Measurements from ENCODE around the gene B4GALT3.
A peak's percentile ranks its signal among the peaks of the same experiment; 100 is the strongest.

B4GALT3 gene

GRCh38 chr1:161153176-161153575 is 24.1 kb downstream of the B4GALT3 start:
- peak overlapping the region in 1 of 2 donors; percentile 87 for H3K9ac ChIP-seq (ENCODE audit: low read depth in 1 of 2, low read length in 2 of 2)
- no peaks in the 10 kb centered on the region for H3K9me3 ChIP-seq (ENCODE audit: control insufficient read depth in 2 of 2, low read length in 2 of 2)
- peaks cover 5 to 13% of the 10 kb centered on the region in 2 donors for H3K36me3 ChIP-seq (ENCODE audit: control insufficient read depth in 2 of 2, insufficient read depth in 2 of 2, low read length in 2 of 2)
- H3K27ac ChIP-seq (ENCODE audit: low read depth in 2 of 2, low read length in 2 of 2): peak overlapping the region in 1 of 2 donors; percentile 97
- H3K27me3 ChIP-seq (ENCODE audit: control insufficient read depth in 2 of 2, insufficient read depth in 2 of 2, low read length in 2 of 2): no peaks in the 10 kb centered on the region
- peak overlapping the region; percentile 91 to 100 for H3K4me3 ChIP-seq (ENCODE audit: low read length in 2 of 2)
- peaks cover 0 to 3% of the 10 kb centered on the region in 2 donors for H3K4me1 ChIP-seq (ENCODE audit: control insufficient read depth in 2 of 2, insufficient read depth in 2 of 2, low read length in 2 of 2)

GRCh38 chr1:161145832-161146231 is 31.5 kb downstream of the B4GALT3 start:
- no peak overlapping the region for H3K4me3 ChIP-seq (ENCODE audit: low read length in 2 of 2)
- H3K36me3 ChIP-seq (ENCODE audit: control insufficient read depth in 2 of 2, insufficient read depth in 2 of 2, low read length in 2 of 2): no peaks in the 10 kb centered on the region

GRCh38 chr1:161140755-161141400 is 36.4 kb downstream of the B4GALT3 start:
- no peaks in the 10 kb centered on the region for H3K27me3 ChIP-seq (ENCODE audit: control insufficient read depth in 2 of 2, insufficient read depth in 2 of 2, low read length in 2 of 2)
- H3K36me3 ChIP-seq (ENCODE audit: control insufficient read depth in 2 of 2, insufficient read depth in 2 of 2, low read length in 2 of 2): no peaks in the 10 kb centered on the region
- H3K4me1 ChIP-seq (ENCODE audit: control insufficient read depth in 2 of 2, insufficient read depth in 2 of 2, low read length in 2 of 2): no peaks in the 10 kb centered on the region
- no peaks in the 10 kb centered on the region for H3K9me3 ChIP-seq (ENCODE audit: control insufficient read depth in 2 of 2, low read length in 2 of 2)
- H3K9ac ChIP-seq (ENCODE audit: low read depth in 1 of 2, low read length in 2 of 2): no peak overlapping the region
- H3K27ac ChIP-seq (ENCODE audit: low read depth in 2 of 2, low read length in 2 of 2): no peak overlapping the region
- no peak overlapping the region for H3K4me3 ChIP-seq (ENCODE audit: low read length in 2 of 2)

More at GRCh38 chr1:161145832-161146231, 31.5 kb downstream of the B4GALT3 start:
- H3K27me3 ChIP-seq (ENCODE audit: control insufficient read depth in 2 of 2, insufficient read depth in 2 of 2, low read length in 2 of 2): no peaks in the 10 kb centered on the region
- H3K9me3 ChIP-seq (ENCODE audit: control insufficient read depth in 2 of 2, low read length in 2 of 2): no peaks in the 10 kb centered on the region
- no peak overlapping the region for H3K27ac ChIP-seq (ENCODE audit: low read depth in 2 of 2, low read length in 2 of 2)
- no peaks in the 10 kb centered on the region for H3K4me1 ChIP-seq (ENCODE audit: control insufficient read depth in 2 of 2, insufficient read depth in 2 of 2, low read length in 2 of 2)
- no peak overlapping the region for H3K9ac ChIP-seq (ENCODE audit: low read depth in 1 of 2, low read length in 2 of 2)

- no peak overlapping the region for H3K4me3 ChIP-seq (ENCODE audit: low read length in 2 of 2)
- no peaks in the 10 kb centered on the region for H3K4me1 ChIP-seq (ENCODE audit: control insufficient read depth in 2 of 2, insufficient read depth in 2 of 2, low read length in 2 of 2)
- H3K9me3 ChIP-seq (ENCODE audit: control insufficient read depth in 2 of 2, low read length in 2 of 2): no peaks in the 10 kb centered on the region
- no peaks in the 10 kb centered on the region for H3K27me3 ChIP-seq (ENCODE audit: control insufficient read depth in 2 of 2, insufficient read depth in 2 of 2, low read length in 2 of 2)
- no peak overlapping the region for H3K9ac ChIP-seq (ENCODE audit: low read depth in 1 of 2, low read length in 2 of 2)
- no peaks in the 10 kb centered on the region for H3K36me3 ChIP-seq (ENCODE audit: control insufficient read depth in 2 of 2, insufficient read depth in 2 of 2, low read length in 2 of 2)
- no peak overlapping the region for H3K27ac ChIP-seq (ENCODE audit: low read depth in 2 of 2, low read length in 2 of 2)
Measured at GRCh38 chr1:161139766-161140165, 37.5 kb downstream of the B4GALT3 start.

- no peaks in the 10 kb centered on the region for H3K27me3 ChIP-seq (ENCODE audit: control insufficient read depth in 2 of 2, insufficient read depth in 2 of 2, low read length in 2 of 2)
- H3K4me1 ChIP-seq (ENCODE audit: control insufficient read depth in 2 of 2, insufficient read depth in 2 of 2, low read length in 2 of 2): peaks cover 3 to 4% of the 10 kb centered on the region in 2 donors
- H3K4me3 ChIP-seq (ENCODE audit: low read length in 2 of 2): no peak overlapping the region
- no peak overlapping the region for H3K9ac ChIP-seq (ENCODE audit: low read depth in 1 of 2, low read length in 2 of 2)
- H3K27ac ChIP-seq (ENCODE audit: low read depth in 2 of 2, low read length in 2 of 2): no peak overlapping the region
- H3K36me3 ChIP-seq (ENCODE audit: control insufficient read depth in 2 of 2, insufficient read depth in 2 of 2, low read length in 2 of 2): no peaks in the 10 kb centered on the region
- H3K9me3 ChIP-seq (ENCODE audit: control insufficient read depth in 2 of 2, low read length in 2 of 2): no peaks in the 10 kb centered on the region
Measured at GRCh38 chr1:161138431-161138830, 38.9 kb downstream of the B4GALT3 start.

GRCh38 chr1:161137881-161138280 is 39.4 kb downstream of the B4GALT3 start:
- Histone ChIP-seq H3K27me3 (ENCODE audit: control insufficient read depth in 2 of 2, insufficient read depth in 2 of 2, low read length in 2 of 2) (no peaks in the 10 kb centered on the region), H3K27ac (ENCODE audit: low read depth in 2 of 2, low read length in 2 of 2) (no peak overlapping the region), H3K36me3 (ENCODE audit: control insufficient read depth in 2 of 2, insufficient read depth in 2 of 2, low read length in 2 of 2) (no peaks in the 10 kb centered on the region), H3K4me3 (ENCODE audit: low read length in 2 of 2) (no peak overlapping the region), H3K9me3 (ENCODE audit: control insufficient read depth in 2 of 2, low read length in 2 of 2) (no peaks in the 10 kb centered on the region), H3K9ac (ENCODE audit: low read depth in 1 of 2, low read length in 2 of 2) (no peak overlapping the region), H3K4me1 (ENCODE audit: control insufficient read depth in 2 of 2, insufficient read depth in 2 of 2, low read length in 2 of 2) (peaks cover 3 to 4% of the 10 kb centered on the region in 2 donors)

GRCh38 chr1:161133220-161133740 is 44.0 kb downstream of the B4GALT3 start:
- Histone ChIP-seq H3K36me3 (ENCODE audit: control insufficient read depth in 2 of 2, insufficient read depth in 2 of 2, low read length in 2 of 2) (peaks cover 9 to 12% of the 10 kb centered on the region in 2 donors), H3K9me3 (ENCODE audit: control insufficient read depth in 2 of 2, low read length in 2 of 2) (no peaks in the 10 kb centered on the region), H3K9ac (ENCODE audit: low read depth in 1 of 2, low read length in 2 of 2) (peak overlapping the region; percentile 82 to 87), H3K4me1 (ENCODE audit: control insufficient read depth in 2 of 2, insufficient read depth in 2 of 2, low read length in 2 of 2) (peaks cover 10 to 11% of the 10 kb centered on the region in 2 donors), H3K27ac (ENCODE audit: low read depth in 2 of 2, low read length in 2 of 2) (peak overlapping the region; percentile 93 to 96), H3K4me3 (ENCODE audit: low read length in 2 of 2) (peak overlapping the region; percentile 85 to 92), H3K27me3 (ENCODE audit: control insufficient read depth in 2 of 2, insufficient read depth in 2 of 2, low read length in 2 of 2) (no peaks in the 10 kb centered on the region)

GRCh38 chr1:161132410-161133219 is 44.7 kb downstream of the B4GALT3 start, which contains the start of gene DEDD:
Gene DEDD (minus strand): TSS chr1:161132667. CDS start chr1:161124462, 8,205 bp downstream.
- Histone ChIP-seq H3K4me1 (ENCODE audit: control insufficient read depth in 2 of 2, insufficient read depth in 2 of 2, low read length in 2 of 2) (peaks cover 11 to 12% of the 10 kb centered on the region in 2 donors), H3K27ac (ENCODE audit: low read depth in 2 of 2, low read length in 2 of 2) (peak within 1 kb of the TSS; percentile 93 to 96), H3K27me3 (ENCODE audit: control insufficient read depth in 2 of 2, insufficient read depth in 2 of 2, low read length in 2 of 2) (no peaks in the 10 kb centered on the region), H3K4me3 (ENCODE audit: low read length in 2 of 2) (peak within 1 kb of the TSS; percentile 92 to 93), H3K9ac (ENCODE audit: low read depth in 1 of 2, low read length in 2 of 2) (peak within 1 kb of the TSS; percentile 82 to 87), H3K36me3 (ENCODE audit: control insufficient read depth in 2 of 2, insufficient read depth in 2 of 2, low read length in 2 of 2) (peaks cover 16% of the 10 kb centered on the region in 2 donors), H3K9me3 (ENCODE audit: control insufficient read depth in 2 of 2, low read length in 2 of 2) (no peaks in the 10 kb centered on the region)

- Histone ChIP-seq H3K27ac (ENCODE audit: low read depth in 2 of 2, low read length in 2 of 2) (peak overlapping the region; percentile 93 to 96), H3K4me1 (ENCODE audit: control insufficient read depth in 2 of 2, insufficient read depth in 2 of 2, low read length in 2 of 2) (peaks cover 11 to 15% of the 10 kb centered on the region in 2 donors), H3K4me3 (ENCODE audit: low read length in 2 of 2) (peak overlapping the region; percentile 92 to 93), H3K36me3 (ENCODE audit: control insufficient read depth in 2 of 2, insufficient read depth in 2 of 2, low read length in 2 of 2) (peaks cover 17 to 22% of the 10 kb centered on the region in 2 donors), H3K27me3 (ENCODE audit: control insufficient read depth in 2 of 2, insufficient read depth in 2 of 2, low read length in 2 of 2) (no peaks in the 10 kb centered on the region), H3K9ac (ENCODE audit: low read depth in 1 of 2, low read length in 2 of 2) (peak overlapping the region; percentile 82), H3K9me3 (ENCODE audit: control insufficient read depth in 2 of 2, low read length in 2 of 2) (no peaks in the 10 kb centered on the region)
Measured at GRCh38 chr1:161131523-161132409, 45.5 kb downstream of the B4GALT3 start.
